Measurements from ENCODE around the gene FMNL3. TPM values are rescaled to one million over a fixed set of nuclear protein-coding genes. Genes with fewer than 3 reads are reported as not detected.

FMNL3 gene
- total RNA-seq, 1 experiment from 2014 or later, result 5.6 TPM

- Histone ChIP-seq H3K9me3 (ENCODE audit: insufficient read depth, low read depth) (no peaks in the 10 kb centered on the region), H3K79me2 (ENCODE audit: low read depth) (no peaks in the 10 kb centered on the region), H3K27me3 (ENCODE audit: insufficient read depth, low read depth) (no peaks in the 10 kb centered on the region), H3K4me1 (replicated peaks; ENCODE audit: insufficient read depth) (no peaks in the 10 kb centered on the region), H3K9me2 (ENCODE audit: insufficient read depth) (no peaks in the 10 kb centered on the region), H4K20me1 (ENCODE audit: insufficient read depth) (no peaks in the 10 kb centered on the region), H3K4me3 (no peak overlapping the region), H3K27ac (no peak overlapping the region), H3F3A (ENCODE audit: insufficient read depth, low read depth) (no peaks in the 10 kb centered on the region), H3K4me2 (no peak overlapping the region), H2AFZ (no peak overlapping the region), H3K36me3 (ENCODE audit: low read depth) (no peaks in the 10 kb centered on the region)
- intact Hi-C loops (cut with micrococcal nuclease; ENCODE audit: unreplicated experiment), result no loop called here
- POLR2A ChIA-PET (ENCODE audit: unreplicated experiment), result interaction anchor here (0.8 kb wide), 1 partner anchor 89 kb away, joined by 8 read pairs; no protein-coding TSS in a partner anchor
- no TSS peak for BruUV-seq (replicated peaks)
- TF ChIP-seq, protein P1, sequence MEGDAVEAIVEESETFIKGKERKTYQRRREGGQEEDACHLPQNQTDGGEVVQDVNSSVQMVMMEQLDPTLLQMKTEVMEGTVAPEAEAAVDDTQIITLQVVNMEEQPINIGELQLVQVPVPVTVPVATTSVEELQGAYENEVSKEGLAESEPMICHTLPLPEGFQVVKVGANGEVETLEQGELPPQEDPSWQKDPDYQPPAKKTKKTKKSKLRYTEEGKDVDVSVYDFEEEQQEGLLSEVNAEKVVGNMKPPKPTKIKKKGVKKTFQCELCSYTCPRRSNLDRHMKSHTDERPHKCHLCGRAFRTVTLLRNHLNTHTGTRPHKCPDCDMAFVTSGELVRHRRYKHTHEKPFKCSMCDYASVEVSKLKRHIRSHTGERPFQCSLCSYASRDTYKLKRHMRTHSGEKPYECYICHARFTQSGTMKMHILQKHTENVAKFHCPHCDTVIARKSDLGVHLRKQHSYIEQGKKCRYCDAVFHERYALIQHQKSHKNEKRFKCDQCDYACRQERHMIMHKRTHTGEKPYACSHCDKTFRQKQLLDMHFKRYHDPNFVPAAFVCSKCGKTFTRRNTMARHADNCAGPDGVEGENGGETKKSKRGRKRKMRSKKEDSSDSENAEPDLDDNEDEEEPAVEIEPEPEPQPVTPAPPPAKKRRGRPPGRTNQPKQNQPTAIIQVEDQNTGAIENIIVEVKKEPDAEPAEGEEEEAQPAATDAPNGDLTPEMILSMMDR (conservative IDR thresholded peaks at IDR 0.05), result no peak
- no peak for TF ChIP-seq EZH2 (IDR thresholded peaks at IDR 0.05; ENCODE audit: low read depth)
- no peak for DNase-seq
- CTCF ChIA-PET, result no interaction called here
Observed at GRCh38 chr12:49632986-49633702, 74.1 kb downstream of the FMNL3 start.

DNA sequence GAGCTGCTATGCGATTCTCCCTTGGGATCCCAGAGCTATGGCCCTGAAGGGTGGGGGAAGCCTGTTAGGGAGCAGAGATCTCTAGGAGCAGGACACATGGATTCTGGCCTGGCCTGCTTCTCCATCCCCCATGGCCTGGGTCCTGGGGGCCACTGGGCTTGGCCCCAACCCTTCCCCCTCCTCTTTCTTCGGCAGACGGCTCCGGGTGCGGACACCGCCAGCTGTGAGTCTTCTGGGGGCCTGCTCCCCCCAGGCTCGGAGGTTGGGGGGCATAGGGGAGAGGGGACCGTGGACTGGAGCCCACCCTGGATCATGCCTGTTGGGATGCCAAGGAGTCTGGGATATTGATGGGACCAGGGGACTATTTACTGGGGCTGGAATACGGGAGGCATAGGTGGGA lies 74.8 kb downstream of the FMNL3 start:
- Histone ChIP-seq H3K4me2 (no peak overlapping the region), H3K4me1 (replicated peaks; ENCODE audit: insufficient read depth) (no peaks in the 10 kb centered on the region), H3F3A (ENCODE audit: insufficient read depth, low read depth) (0 out of 2 replicates have a peak, but pooled peaks cover 3% of the 10 kb centered on the region), H2AFZ (no peak overlapping the region), H3K36me3 (ENCODE audit: low read depth) (no peaks in the 10 kb centered on the region), H3K27ac (no peak overlapping the region), H3K9me2 (ENCODE audit: insufficient read depth) (no peaks in the 10 kb centered on the region), H3K9me3 (ENCODE audit: insufficient read depth, low read depth) (no peaks in the 10 kb centered on the region), H3K4me3 (no peak overlapping the region), H4K20me1 (ENCODE audit: insufficient read depth) (no peaks in the 10 kb centered on the region), H3K27me3 (ENCODE audit: insufficient read depth, low read depth) (no peaks in the 10 kb centered on the region), H3K79me2 (ENCODE audit: low read depth) (no peaks in the 10 kb centered on the region)
- TF ChIP-seq EZH2 (IDR thresholded peaks at IDR 0.05; ENCODE audit: low read depth), result no peak
- CTCF ChIA-PET, result no interaction called here
- intact Hi-C loops (cut with micrococcal nuclease; ENCODE audit: unreplicated experiment), result no loop called here
- no TSS peak for BruUV-seq (replicated peaks)
- no peak for DNase-seq
- POLR2A ChIA-PET (ENCODE audit: unreplicated experiment), result no interaction called here

GRCh38 chr12:49631336-49631907 lies 75.8 kb downstream of the FMNL3 start:
- Histone ChIP-seq H3K36me3 (ENCODE audit: low read depth) (no peaks in the 10 kb centered on the region), H3K9me3 (ENCODE audit: insufficient read depth, low read depth) (no peaks in the 10 kb centered on the region), H3K4me2 (no peak overlapping the region), H3K27me3 (ENCODE audit: insufficient read depth, low read depth) (no peaks in the 10 kb centered on the region), H3K79me2 (ENCODE audit: low read depth) (no peaks in the 10 kb centered on the region), H2AFZ (no peak overlapping the region), H4K20me1 (ENCODE audit: insufficient read depth) (no peaks in the 10 kb centered on the region), H3K27ac (no peak overlapping the region), H3K9me2 (ENCODE audit: insufficient read depth) (no peaks in the 10 kb centered on the region), H3K4me3 (no peak overlapping the region), H3K4me1 (replicated peaks; ENCODE audit: insufficient read depth) (no peaks in the 10 kb centered on the region), H3F3A (ENCODE audit: insufficient read depth, low read depth) (peaks cover 7% of the 10 kb centered on the region; the same call in 1 of the 2 replicates)
- TF ChIP-seq, protein P1 (conservative IDR thresholded peaks at IDR 0.05), result no peak
- TF ChIP-seq EZH2 (IDR thresholded peaks at IDR 0.05; ENCODE audit: low read depth), result no peak
- no TSS peak for BruUV-seq (replicated peaks)
- POLR2A ChIA-PET (ENCODE audit: unreplicated experiment), result no interaction called here
- CTCF ChIA-PET, result interaction anchor here (0.5 to 0.6 kb wide), 2 partner anchors 86 to 192 kb away, joined by 5 read pairs; no protein-coding TSS in a partner anchor
- intact Hi-C loops (cut with micrococcal nuclease; ENCODE audit: unreplicated experiment), result no loop called here
- DNase-seq, result no peak
